Neural crest cell (in vitro differentiated cells): ENCODE results near the gene RAB6A. TPM values are rescaled to one million over a fixed set of nuclear protein-coding genes. Genes with fewer than 3 reads are reported as not detected.
"Not testable (repeated sequence)": the region's sequence is repeated elsewhere in the genome, so short reads cannot be mapped to it uniquely, and the experiment has no call there.

Source experiments
- DNase-seq: peaks from one replicate; pipeline ENCODE4 v3.0.0; 2021; ENCODE audit warnings: low read depth, mixed read lengths, low spot score
- H3K27ac Mint-ChIP-seq: one replicate; pipeline ENCODE4 v1.8.0; 2021; ENCODE audit warnings: mild to moderate bottlenecking, mixed read lengths; ENCODE audit not compliant: unreplicated experiment
- H3K27me3 Mint-ChIP-seq: 2 replicates; pipeline ENCODE4 v1.8.0; 2021; ENCODE audit warnings: low read depth, mild to moderate bottlenecking, mixed read lengths
- H3K36me3 Mint-ChIP-seq: 2 replicates; pipeline ENCODE4 v1.8.0; 2021; ENCODE audit warnings: low read depth, mild to moderate bottlenecking, mixed read lengths
- H3K4me1 Mint-ChIP-seq: 2 replicates; pipeline ENCODE4 v1.8.0; 2021; ENCODE audit warnings: mixed read lengths
- H3K4me3 Mint-ChIP-seq: one replicate; pipeline ENCODE4 v1.8.0; 2021; ENCODE audit warnings: mild to moderate bottlenecking, mixed read lengths
- H3K9me3 Mint-ChIP-seq: 2 replicates; pipeline ENCODE4 v1.8.0; 2021; ENCODE audit warnings: mixed read lengths
- total RNA-seq: library from RNA; stranded (reverse); gene quantifications from 2 replicates; pipeline ENCODE4 v1.2.1, GENCODE V29; 2021
- TF ChIP-seq, protein P1 (sequence below): fragments of 200-600 bp; sonication (generic); conservative IDR thresholded peaks from 2 replicates; pipeline ENCODE4 v1.5.0; 2021; ENCODE audit warnings: antibody characterized with exemption, mild to moderate bottlenecking

Gene RAB6A
- total RNA-seq, 1 donor from 2014 or later: 85.9 TPM

DNA sequence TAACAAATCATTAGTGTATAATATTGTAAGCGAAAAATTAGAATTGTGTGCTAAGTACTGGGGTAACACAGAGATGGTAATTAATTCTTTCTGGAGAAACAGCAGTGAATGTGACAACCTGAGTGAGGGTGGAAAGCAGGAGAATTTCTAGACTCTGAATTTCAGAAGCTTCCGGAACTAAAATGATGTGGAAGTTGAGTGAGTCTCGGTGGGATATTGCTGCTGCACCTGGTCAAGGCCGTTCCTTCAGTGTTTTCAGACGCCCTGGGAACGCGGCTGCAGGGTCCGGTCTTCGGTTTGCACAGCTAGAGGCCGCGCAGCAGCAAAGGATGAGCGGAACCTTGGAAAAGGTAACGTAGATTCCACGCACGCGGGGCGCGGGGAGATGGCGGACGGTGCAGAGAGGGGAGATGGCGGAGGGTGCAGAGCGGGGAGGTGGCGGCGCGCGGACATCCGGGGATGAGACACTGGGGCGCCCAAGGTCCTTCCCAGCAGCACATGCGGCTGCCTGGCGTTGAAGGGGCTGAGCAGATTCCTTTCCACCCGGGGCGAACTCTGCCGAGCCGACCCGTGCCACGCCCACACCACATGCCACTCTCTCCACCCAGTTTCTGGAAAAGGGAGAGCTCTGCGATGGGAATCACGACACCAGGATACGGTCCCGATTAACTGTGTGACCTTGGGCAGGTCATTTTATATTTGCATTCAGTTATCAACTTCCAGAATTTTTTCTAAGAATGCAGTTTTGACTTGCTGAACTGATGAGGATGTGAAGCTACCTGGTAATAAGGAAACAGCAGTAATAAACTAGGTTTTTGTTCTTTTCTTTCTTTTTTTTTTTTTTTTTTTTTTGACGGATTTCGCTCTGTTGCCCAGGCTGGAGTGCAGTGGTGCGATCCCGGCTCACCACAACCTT is 27.0 kb upstream of the RAB6A start, which contains the start of gene MRPL48:
Gene MRPL48 (plus strand): TSS at position 232 of the 916 bp plus-strand sequence. CDS start 98 bp downstream, at position 330.
- Mint-ChIP-seq H3K4me3 (peak within 1 kb of the TSS; percentile 99), H3K27me3 (no peaks in the 10 kb centered on the region), H3K36me3 (no peaks in the 10 kb centered on the region), H3K9me3 (no peaks in the 10 kb centered on the region), H3K4me1 (peaks cover 24% of the 10 kb centered on the region), H3K27ac (peak within 1 kb of the TSS; percentile 100)
- TF ChIP-seq, protein P1, sequence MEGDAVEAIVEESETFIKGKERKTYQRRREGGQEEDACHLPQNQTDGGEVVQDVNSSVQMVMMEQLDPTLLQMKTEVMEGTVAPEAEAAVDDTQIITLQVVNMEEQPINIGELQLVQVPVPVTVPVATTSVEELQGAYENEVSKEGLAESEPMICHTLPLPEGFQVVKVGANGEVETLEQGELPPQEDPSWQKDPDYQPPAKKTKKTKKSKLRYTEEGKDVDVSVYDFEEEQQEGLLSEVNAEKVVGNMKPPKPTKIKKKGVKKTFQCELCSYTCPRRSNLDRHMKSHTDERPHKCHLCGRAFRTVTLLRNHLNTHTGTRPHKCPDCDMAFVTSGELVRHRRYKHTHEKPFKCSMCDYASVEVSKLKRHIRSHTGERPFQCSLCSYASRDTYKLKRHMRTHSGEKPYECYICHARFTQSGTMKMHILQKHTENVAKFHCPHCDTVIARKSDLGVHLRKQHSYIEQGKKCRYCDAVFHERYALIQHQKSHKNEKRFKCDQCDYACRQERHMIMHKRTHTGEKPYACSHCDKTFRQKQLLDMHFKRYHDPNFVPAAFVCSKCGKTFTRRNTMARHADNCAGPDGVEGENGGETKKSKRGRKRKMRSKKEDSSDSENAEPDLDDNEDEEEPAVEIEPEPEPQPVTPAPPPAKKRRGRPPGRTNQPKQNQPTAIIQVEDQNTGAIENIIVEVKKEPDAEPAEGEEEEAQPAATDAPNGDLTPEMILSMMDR: no peak
- DNase-seq: peak; percentile 80

DNA sequence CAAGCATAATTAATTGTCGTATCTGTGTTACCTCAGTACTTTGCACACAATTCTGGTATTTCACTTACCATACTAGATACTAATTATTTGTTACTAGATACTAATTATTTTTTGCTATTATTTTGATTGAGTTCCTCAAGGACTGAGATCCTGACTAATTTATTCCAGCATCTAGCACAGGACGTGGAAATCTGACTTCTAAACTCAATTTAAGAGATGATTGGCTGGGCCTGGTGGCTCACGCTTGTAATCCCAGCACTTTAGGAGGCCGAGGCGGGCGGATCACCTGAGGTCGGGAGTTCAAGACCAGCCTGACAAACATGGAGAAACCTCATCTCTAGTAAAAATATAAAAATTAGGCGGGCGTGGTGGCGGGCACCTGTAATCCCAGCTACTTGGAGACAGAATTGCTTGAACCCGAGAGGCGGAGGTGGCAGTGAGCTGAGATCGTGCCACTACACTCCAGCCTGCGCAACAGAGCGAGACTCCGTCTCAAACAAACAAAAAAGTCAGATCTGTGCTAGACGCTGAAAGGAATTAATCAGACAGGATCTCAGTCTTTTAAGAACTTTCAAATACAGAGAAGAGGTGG is 26.3 kb upstream of the RAB6A start:
- Mint-ChIP-seq H3K36me3 (no peaks in the 10 kb centered on the region), H3K4me3 (peak overlapping the region; percentile 99), H3K27ac (peak overlapping the region; percentile 100), H3K27me3 (no peaks in the 10 kb centered on the region), H3K9me3 (no peaks in the 10 kb centered on the region), H3K4me1 (peaks cover 24% of the 10 kb centered on the region)
- TF ChIP-seq, protein P1: no peak
- DNase-seq: no peak

DNA sequence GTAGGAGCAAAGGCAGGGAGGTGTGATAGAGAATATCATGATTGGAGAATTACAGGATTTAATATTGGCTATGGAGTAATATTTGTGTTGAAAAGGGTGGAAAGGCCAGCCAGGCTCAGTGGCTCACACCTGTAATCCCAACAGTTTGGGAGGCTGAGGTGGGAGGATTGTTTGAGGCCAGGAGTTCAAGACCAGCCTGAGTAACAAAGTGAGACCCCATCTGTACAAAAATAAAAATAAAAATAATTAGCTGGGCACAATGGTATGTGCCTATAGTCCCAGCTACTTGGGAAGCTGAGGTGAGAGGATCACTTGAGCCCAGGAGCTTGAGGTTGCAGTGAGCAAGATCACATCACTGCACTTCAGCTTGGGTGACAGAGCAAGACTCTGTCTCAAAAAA is 24.6 kb upstream of the RAB6A start:
- not testable (repeated sequence) for H3K27me3 Mint-ChIP-seq, DNase-seq, H3K36me3 Mint-ChIP-seq, H3K27ac Mint-ChIP-seq, H3K9me3 Mint-ChIP-seq
- peak overlapping the region; percentile 49 for H3K4me3 Mint-ChIP-seq
- H3K4me1 Mint-ChIP-seq: peaks cover 24% of the 10 kb centered on the region

DNA sequence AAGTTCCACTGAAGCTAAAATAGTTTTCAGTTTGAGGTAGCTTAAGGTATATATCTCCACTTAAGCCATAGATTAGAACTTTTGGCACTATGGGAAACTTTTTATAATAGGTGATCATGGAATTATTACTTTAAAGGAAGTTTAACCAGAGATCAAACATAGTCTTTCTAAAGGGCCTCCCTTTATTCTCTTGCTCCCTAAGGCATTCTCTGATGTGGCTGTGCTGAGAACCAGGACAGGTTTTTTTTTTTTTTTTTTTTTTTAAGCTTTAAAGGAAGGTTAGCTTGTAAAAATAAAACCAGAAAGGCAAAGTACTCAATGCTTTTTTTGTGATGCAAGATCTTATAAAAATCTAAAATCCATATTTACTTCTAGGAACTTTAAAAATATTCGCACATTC is 23.9 kb upstream of the RAB6A start:
- Mint-ChIP-seq H3K27me3 (no peaks in the 10 kb centered on the region), H3K9me3 (no peaks in the 10 kb centered on the region), H3K4me1 (peaks cover 27% of the 10 kb centered on the region), H3K36me3 (no peaks in the 10 kb centered on the region), H3K27ac (no peak overlapping the region), H3K4me3 (no peak overlapping the region)
- TF ChIP-seq, protein P1: no peak
- DNase-seq: no peak

DNA sequence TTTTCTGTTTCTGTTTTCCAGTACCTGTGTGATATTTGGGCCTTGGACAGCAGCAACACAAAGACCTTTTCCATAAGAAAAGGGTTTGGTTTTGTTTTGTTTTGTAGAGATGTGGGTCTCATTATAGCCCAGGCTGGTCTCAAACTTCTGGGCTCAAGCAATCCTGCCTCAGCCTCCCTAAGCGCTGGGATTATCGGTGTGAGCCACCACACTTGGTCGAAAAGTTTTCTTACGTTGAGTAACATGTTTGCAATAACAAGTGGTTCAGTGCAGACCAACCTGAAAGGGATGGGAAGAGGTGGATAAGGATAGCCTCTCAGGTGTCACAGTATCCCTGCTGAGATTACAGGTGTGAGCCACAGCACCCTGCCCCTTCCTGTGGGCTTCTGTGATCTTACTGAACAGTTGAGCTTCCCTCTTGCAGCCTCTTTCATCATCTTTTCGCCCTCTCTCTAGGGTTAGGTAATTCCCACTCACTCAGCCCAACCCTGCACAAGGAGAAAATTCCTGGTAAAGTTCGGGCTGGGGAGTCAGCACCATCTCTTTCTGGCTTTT is 23.3 kb upstream of the RAB6A start:
- H3K4me1 Mint-ChIP-seq: peaks cover 29% of the 10 kb centered on the region
- peak overlapping the region; percentile 61 for H3K4me3 Mint-ChIP-seq
- no peak for DNase-seq
- H3K27me3 Mint-ChIP-seq: no peaks in the 10 kb centered on the region
- no peaks in the 10 kb centered on the region for H3K9me3 Mint-ChIP-seq
- H3K36me3 Mint-ChIP-seq: no peaks in the 10 kb centered on the region
- no peak overlapping the region for H3K27ac Mint-ChIP-seq
- TF ChIP-seq, protein P1: no peak
